CD14-positive monocyte (primary cell): ENCODE results near the gene PABPC4L. TPM values are rescaled to one million over a fixed set of nuclear protein-coding genes. Genes with fewer than 3 reads are reported as not detected.

Source experiments
- DNase-seq, 3 donors: peaks; one replicate each; pipeline ENCODE4 v3.0.0-alpha.2; 2011 to 2022
- H2AFZ ChIP-seq: 2 replicates; pipeline ENCODE4 v1.6.0; 2012; ENCODE audit warnings: mild to moderate bottlenecking, low read depth, low read length, inconsistent platforms; ENCODE audit not compliant: insufficient read depth, poor library complexity, severe bottlenecking
- H3K27ac ChIP-seq, 2 donors: 1 replicate in 1 of 2; 2 replicates in 1 of 2; pipeline ENCODE4 v1.5.1; 2012 to 2013; ENCODE audit warnings: low read length in 2 of 2, control low read depth in 1 of 2, inconsistent platforms in 1 of 2, low read depth in 1 of 2, mild to moderate bottlenecking in 1 of 2
- H3K27me3 ChIP-seq, 2 donors: one replicate each; pipeline versions ENCODE4 v1.6.0 to v1.6.1; 2011 to 2013; ENCODE audit warnings: low read length in 2 of 2; ENCODE audit not compliant: control insufficient read depth in 2 of 2, insufficient read depth in 2 of 2
- H3K36me3 ChIP-seq, 2 donors: replicated peaks in 1 of 2; 1 replicate in 1 of 2; 2 replicates in 1 of 2; pipeline versions ENCODE4 v1.5.1 to v1.6.1; 2012 to 2013; ENCODE audit warnings: low read length in 2 of 2, control low read depth in 1 of 2, inconsistent platforms in 1 of 2, mild to moderate bottlenecking in 1 of 2; ENCODE audit not compliant: insufficient read depth in 2 of 2, control insufficient read depth in 1 of 2
- H3K4me1 ChIP-seq, 2 donors: 1 replicate in 1 of 2; 2 replicates in 1 of 2; pipeline versions ENCODE4 v1.5.1 to v1.6.1; 2012 to 2013; ENCODE audit warnings: low read length in 2 of 2, control low read depth in 1 of 2, inconsistent platforms in 1 of 2, mild to moderate bottlenecking in 1 of 2, moderate library complexity in 1 of 2; ENCODE audit not compliant: insufficient read depth in 2 of 2, control insufficient read depth in 1 of 2
- H3K4me2 ChIP-seq: replicated peaks from 2 replicates; pipeline ENCODE3; 2012; ENCODE audit warnings: low read length, moderate library complexity, mild to moderate bottlenecking; ENCODE audit not compliant: poor library complexity, severe bottlenecking; ENCODE audit errors: extremely low read depth
- H3K4me3 ChIP-seq, 3 experiments: fragments of 200-600 bp in 1 of 3; sonication (generic) in 1 of 3; replicated peaks in 1 of 3; 1 replicate in 2 of 3; 2 replicates in 1 of 3; pipeline ENCODE4 v1.5.1; 2011 to 2013; ENCODE audit warnings: low read length in 3 of 3, mild to moderate bottlenecking in 3 of 3, control low read depth in 2 of 3, low read depth in 2 of 3, inconsistent platforms in 1 of 3, moderate library complexity in 1 of 3
- H3K79me2 ChIP-seq: 2 replicates; pipeline ENCODE4 v1.6.0; 2012; ENCODE audit warnings: mild to moderate bottlenecking, control low read depth, inconsistent platforms, low read length, moderate library complexity; ENCODE audit not compliant: insufficient read depth
- H3K9ac ChIP-seq: 2 replicates; pipeline ENCODE4 v1.6.0; 2017; ENCODE audit warnings: low read length, mild to moderate bottlenecking; ENCODE audit not compliant: insufficient read depth, poor library complexity, severe bottlenecking
- H3K9me3 ChIP-seq, 2 donors: replicated peaks in 1 of 2; 1 replicate in 1 of 2; 2 replicates in 1 of 2; pipeline versions ENCODE4 v1.5.1 to v1.6.1; 2012 to 2013; ENCODE audit warnings: low read length in 2 of 2, control low read depth in 1 of 2; ENCODE audit not compliant: control insufficient read depth in 1 of 2, insufficient read depth in 1 of 2
- H4K20me1 ChIP-seq: 2 replicates; pipeline ENCODE4 v1.6.0; 2012; ENCODE audit warnings: mild to moderate bottlenecking, low read length, control low read depth, moderate library complexity; ENCODE audit not compliant: insufficient read depth
- H3K27ac Mint-ChIP-seq, 7 donors: one replicate each; pipeline ENCODE4 v1.8.0; 2020; ENCODE audit warnings: mild to moderate bottlenecking in 7 of 7, mixed read lengths in 7 of 7, moderate library complexity in 6 of 7, inconsistent platforms in 2 of 7
- H3K27me3 Mint-ChIP-seq, 3 donors: one replicate each; pipeline ENCODE4 v1.8.0; 2021 to 2022; ENCODE audit warnings: low read depth in 3 of 3, mild to moderate bottlenecking in 3 of 3, mixed read lengths in 3 of 3, moderate library complexity in 3 of 3, inconsistent platforms in 1 of 3
- H3K36me3 Mint-ChIP-seq, 2 donors: one replicate each; pipeline ENCODE4 v1.8.0; 2020; ENCODE audit warnings: mixed read lengths in 2 of 2, inconsistent platforms in 1 of 2, mild to moderate bottlenecking in 1 of 2
- H3K4me1 Mint-ChIP-seq: one replicate; pipeline ENCODE4 v1.8.0; 2020; ENCODE audit warnings: mild to moderate bottlenecking, mixed read lengths
- H3K4me3 Mint-ChIP-seq, 2 donors: one replicate each; pipeline ENCODE4 v1.8.0; 2020; ENCODE audit warnings: mild to moderate bottlenecking in 2 of 2, mixed read lengths in 2 of 2, moderate library complexity in 1 of 2
- H3K9me3 Mint-ChIP-seq, 7 donors: one replicate each; pipeline ENCODE4 v1.8.0; 2020 to 2022; ENCODE audit warnings: mixed read lengths in 7 of 7, mild to moderate bottlenecking in 6 of 7, moderate library complexity in 6 of 7, inconsistent platforms in 2 of 7
- WGBS: methylation state at CpG from one replicate; pipeline ENCODE4 v1.1.5; 2013; ENCODE audit warnings: missing lambda C conversion rate; ENCODE audit not compliant: insufficient coverage; 5-methylcytosine and 5-hydroxymethylcytosine counted together
- intact Hi-C, 2 donors: fragments of 100-400 bp; cut with micrococcal nuclease; formaldehyde crosslinking; loops; one replicate each; pipeline versions ENCODE4 v1.15.0 to v1.15.1; 2023
- polyA plus RNA-seq, 3 donors: library from polyadenylated mRNA; depleted of rRNA in 1 of 3; unstranded in 2 of 3; stranded (reverse) in 1 of 3; fragments of 300-500 nt in 2 of 3; fragments of >200 nt in 1 of 3; fragmentation: Illumina TruSeq in 2 of 3; gene quantifications; 1 replicate in 2 of 3; 2 replicates in 1 of 3; pipeline ENCODE4 v1.2.3, GENCODE V29; 2012 to 2021
- TF ChIP-seq, protein P1 (sequence below): fragments of 200-600 bp; IDR thresholded peaks from one replicate; pipeline ENCODE4 v1.8.0; 2022; ENCODE audit warnings: antibody characterized with exemption, mild to moderate bottlenecking

PABPC4L gene
- polyA plus RNA-seq, 3 donors, result not detected

DNA sequence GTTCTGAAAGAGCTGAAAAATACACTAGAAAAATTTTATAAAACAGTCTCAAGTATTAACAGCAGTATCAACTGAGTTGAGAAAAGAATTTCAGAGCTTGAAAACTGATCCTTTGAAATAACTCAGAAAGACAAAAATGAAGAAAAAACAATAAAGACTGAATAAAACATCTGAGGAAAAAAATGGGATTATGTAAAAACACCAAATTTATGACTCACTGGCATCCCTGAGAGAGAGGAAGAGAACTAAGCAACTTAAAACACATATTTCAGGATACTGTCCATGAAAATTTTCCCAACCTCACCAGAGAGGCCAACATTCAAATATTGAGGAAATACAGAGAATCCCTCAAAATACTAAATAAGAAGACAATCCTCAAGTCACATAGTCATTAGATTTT, 22.9 kb downstream of the PABPC4L start:
- H3K36me3 Mint-ChIP-seq, result no peaks in the 10 kb centered on the region
- Histone ChIP-seq H3K9ac (no peak overlapping the region), H3K4me3 (no peak overlapping the region), H3K27ac (no peak overlapping the region), H2AFZ (no peak overlapping the region), H3K9me3 (peaks cover 6 to 16% of the 10 kb centered on the region in 2 donors), H4K20me1 (no peaks in the 10 kb centered on the region), H3K36me3 (no peaks in the 10 kb centered on the region), H3K79me2 (no peaks in the 10 kb centered on the region), H3K4me1 (no peaks in the 10 kb centered on the region), H3K4me2 (no peak overlapping the region), H3K27me3 (no peaks in the 10 kb centered on the region)
- intact Hi-C loops, result no loop called here
- no peaks in the 10 kb centered on the region for H3K27me3 Mint-ChIP-seq
- no peak overlapping the region for H3K4me3 Mint-ChIP-seq
- H3K4me1 Mint-ChIP-seq, result no peaks in the 10 kb centered on the region
- DNase-seq, result no peak
- H3K9me3 Mint-ChIP-seq, result peaks cover 0 to 9% (median 4%) of the 10 kb centered on the region in 7 donors
- H3K27ac Mint-ChIP-seq, result no peak overlapping the region
- TF ChIP-seq, protein P1, sequence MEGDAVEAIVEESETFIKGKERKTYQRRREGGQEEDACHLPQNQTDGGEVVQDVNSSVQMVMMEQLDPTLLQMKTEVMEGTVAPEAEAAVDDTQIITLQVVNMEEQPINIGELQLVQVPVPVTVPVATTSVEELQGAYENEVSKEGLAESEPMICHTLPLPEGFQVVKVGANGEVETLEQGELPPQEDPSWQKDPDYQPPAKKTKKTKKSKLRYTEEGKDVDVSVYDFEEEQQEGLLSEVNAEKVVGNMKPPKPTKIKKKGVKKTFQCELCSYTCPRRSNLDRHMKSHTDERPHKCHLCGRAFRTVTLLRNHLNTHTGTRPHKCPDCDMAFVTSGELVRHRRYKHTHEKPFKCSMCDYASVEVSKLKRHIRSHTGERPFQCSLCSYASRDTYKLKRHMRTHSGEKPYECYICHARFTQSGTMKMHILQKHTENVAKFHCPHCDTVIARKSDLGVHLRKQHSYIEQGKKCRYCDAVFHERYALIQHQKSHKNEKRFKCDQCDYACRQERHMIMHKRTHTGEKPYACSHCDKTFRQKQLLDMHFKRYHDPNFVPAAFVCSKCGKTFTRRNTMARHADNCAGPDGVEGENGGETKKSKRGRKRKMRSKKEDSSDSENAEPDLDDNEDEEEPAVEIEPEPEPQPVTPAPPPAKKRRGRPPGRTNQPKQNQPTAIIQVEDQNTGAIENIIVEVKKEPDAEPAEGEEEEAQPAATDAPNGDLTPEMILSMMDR, result no peak

DNA sequence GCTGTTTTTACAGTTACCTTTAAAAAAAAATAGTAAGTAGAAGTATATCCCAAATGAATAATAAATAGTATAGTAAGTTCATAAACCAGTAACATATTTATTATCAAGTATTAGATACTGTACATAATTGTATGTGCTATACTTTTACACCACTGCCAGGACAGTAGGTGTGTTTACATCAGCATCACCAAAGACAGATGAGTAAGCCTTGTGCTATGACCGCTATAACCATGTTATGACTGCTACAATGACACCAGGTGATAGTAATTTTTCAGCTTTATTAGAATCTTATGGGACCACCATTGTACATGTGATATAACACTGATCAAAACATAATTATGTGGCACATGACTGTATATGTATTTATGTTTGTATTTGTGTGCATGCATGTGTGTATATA, 27.3 kb downstream of the PABPC4L start:
- Mint-ChIP-seq H3K36me3 (no peaks in the 10 kb centered on the region), H3K4me3 (no peak overlapping the region), H3K27ac (no peak overlapping the region), H3K9me3 (peaks cover 0 to 9% (median 3%) of the 10 kb centered on the region in 7 donors), H3K27me3 (peaks cover 0 to 3% (median 0%) of the 10 kb centered on the region in 3 donors), H3K4me1 (no peaks in the 10 kb centered on the region)
- no peak for DNase-seq
- no CpG with 5 or more reads among the region's 1 CpG for WGBS
- Histone ChIP-seq H3K79me2 (no peaks in the 10 kb centered on the region), H3K4me2 (no peak overlapping the region), H3K36me3 (no peaks in the 10 kb centered on the region), H3K27ac (no peak overlapping the region), H3K27me3 (no peaks in the 10 kb centered on the region), H3K4me1 (no peaks in the 10 kb centered on the region), H3K9me3 (peaks cover 6 to 20% of the 10 kb centered on the region in 2 donors), H4K20me1 (no peaks in the 10 kb centered on the region), H2AFZ (no peak overlapping the region), H3K4me3 (no peak overlapping the region), H3K9ac (no peak overlapping the region)
- intact Hi-C loops, result no loop called here
- TF ChIP-seq, protein P1, result no peak
